WTC11 (cell line): ENCODE data around the gene CCDC24. TPM values are rescaled to one million over a fixed set of nuclear protein-coding genes. Genes with fewer than 3 reads are reported as not detected.
A peak's percentile ranks its signal among the peaks of the same experiment; 100 is the strongest.

ENCODE experiments used
- ATAC-seq: fragments of 200-7000 bp; cut with Tn5 transposase; 2 replicates; pipeline ENCODE4 v1.10.0; 2021; ENCODE audit warnings: mild to moderate bottlenecking, moderate library complexity
- CTCF ChIA-PET: fragments of 300-600 bp; sonication (Branson Sonifier 250); formaldehyde crosslinking; loops from one replicate; lab custom pipeline; 2021; ENCODE audit warnings: antibody characterized with exemption; lab: Charles Lee
- POLR2A ChIA-PET: fragments of 350-600 bp; sonication (Branson Sonifier 250); formaldehyde crosslinking; loops from one replicate; lab custom pipeline; 2021; ENCODE audit warnings: antibody characterized with exemption; lab: Charles Lee
- DNase-seq: peaks from one replicate; pipeline ENCODE4 v3.0.0; 2021; ENCODE audit warnings: low spot score
- H3K27ac Mint-ChIP-seq: 2 replicates; pipeline ENCODE4 v1.8.0; 2021; ENCODE audit warnings: mixed read lengths
- H3K27me3 Mint-ChIP-seq: 2 replicates; pipeline ENCODE4 v1.8.0; 2021; ENCODE audit warnings: low read depth, mild to moderate bottlenecking, moderate library complexity, mixed read lengths
- H3K36me3 Mint-ChIP-seq: 2 replicates; pipeline ENCODE4 v1.8.0; 2021; ENCODE audit warnings: mixed read lengths
- H3K4me1 Mint-ChIP-seq: 2 replicates; pipeline ENCODE4 v1.8.0; 2022; ENCODE audit warnings: mixed read lengths
- H3K4me3 Mint-ChIP-seq: 2 replicates; pipeline ENCODE4 v1.8.0; 2021; ENCODE audit warnings: mild to moderate bottlenecking, moderate library complexity, mixed read lengths
- H3K9me3 Mint-ChIP-seq: 2 replicates; pipeline ENCODE4 v1.8.0; 2021; ENCODE audit warnings: mixed read lengths
- ATF3 ChIP-seq: sonication (generic); formaldehyde crosslinking; conservative IDR thresholded peaks from 2 replicates; pipeline ENCODE4 v1.8.1; 2022; ENCODE audit warnings: mild to moderate bottlenecking, missing genetic modification reagents
- CDX4 ChIP-seq: fragments of 250-450 bp; sonication (Bioruptor Pico); IDR thresholded peaks from 2 replicates; pipeline ENCODE4 v1.9.0; 2021; ENCODE audit warnings: moderate library complexity, mild to moderate bottlenecking, inconsistent platforms, borderline replicate concordance
- CREM ChIP-seq: sonication (generic); formaldehyde crosslinking; IDR thresholded peaks from 2 replicates; pipeline ENCODE4 v1.8.1; 2022; ENCODE audit warnings: mild to moderate bottlenecking, missing genetic modification reagents, moderate library complexity
- E2F1 ChIP-seq: sonication (generic); formaldehyde crosslinking; IDR thresholded peaks from 2 replicates; pipeline ENCODE4 v1.8.0; 2022; ENCODE audit warnings: mild to moderate bottlenecking, missing genetic modification reagents
- E2F5 ChIP-seq: sonication (generic); formaldehyde crosslinking; IDR thresholded peaks from 2 replicates; pipeline ENCODE4 v1.8.1; 2022; ENCODE audit warnings: mild to moderate bottlenecking, moderate library complexity, missing genetic modification reagents
- ELF4 ChIP-seq: sonication (generic); formaldehyde crosslinking; IDR thresholded peaks from 2 replicates; pipeline ENCODE4 v1.8.1; 2022; ENCODE audit warnings: low read depth, mild to moderate bottlenecking, moderate library complexity, missing genetic modification reagents
- ESRRA ChIP-seq: sonication (generic); formaldehyde crosslinking; IDR thresholded peaks from 2 replicates; pipeline ENCODE4 v1.8.1; 2022; ENCODE audit warnings: mild to moderate bottlenecking, missing genetic modification reagents, borderline replicate concordance
- GABPB1 ChIP-seq: sonication (generic); formaldehyde crosslinking; IDR thresholded peaks from 2 replicates; pipeline ENCODE4 v1.8.1; 2023; ENCODE audit warnings: mild to moderate bottlenecking, missing genetic modification reagents
- GTF2I ChIP-seq: fragments of 250-450 bp; sonication (Bioruptor Pico); conservative IDR thresholded peaks from 2 replicates; pipeline ENCODE4 v1.4.0; 2021; ENCODE audit warnings: mild to moderate bottlenecking
- HMGA2 ChIP-seq: fragments of 250-450 bp; sonication (Bioruptor Pico); IDR thresholded peaks from 2 replicates; pipeline ENCODE4 v1.4.0; 2021; ENCODE audit warnings: mild to moderate bottlenecking, moderate library complexity
- NFE2L1 ChIP-seq: sonication (generic); formaldehyde crosslinking; IDR thresholded peaks from 2 replicates; pipeline ENCODE4 v1.8.1; 2023; ENCODE audit warnings: missing genetic modification reagents
- NR1H2 ChIP-seq: sonication (generic); formaldehyde crosslinking; IDR thresholded peaks from 2 replicates; pipeline ENCODE4 v1.9.0; 2021; ENCODE audit warnings: mild to moderate bottlenecking, moderate library complexity, missing genetic modification reagents
- RELA ChIP-seq: sonication (generic); formaldehyde crosslinking; IDR thresholded peaks from 2 replicates; pipeline ENCODE4 v1.8.1; 2022; ENCODE audit warnings: missing genetic modification reagents, mild to moderate bottlenecking, borderline replicate concordance
- TP53 ChIP-seq: sonication (generic); formaldehyde crosslinking; IDR thresholded peaks from 2 replicates; pipeline ENCODE4 v1.8.1; 2023; ENCODE audit warnings: mild to moderate bottlenecking, missing genetic modification reagents
- USF1 ChIP-seq: sonication (generic); formaldehyde crosslinking; IDR thresholded peaks from 2 replicates; pipeline ENCODE4 v1.8.0; 2022; ENCODE audit warnings: mild to moderate bottlenecking, missing genetic modification reagents
- ZBTB21 ChIP-seq: sonication (generic); formaldehyde crosslinking; IDR thresholded peaks from 2 replicates; pipeline ENCODE4 v1.8.1; 2023; ENCODE audit warnings: mild to moderate bottlenecking, missing genetic modification reagents, borderline replicate concordance
- ZNF121 ChIP-seq: sonication (generic); formaldehyde crosslinking; IDR thresholded peaks from 2 replicates; pipeline ENCODE4 v1.8.0; 2023; ENCODE audit warnings: missing genetic modification reagents
- ZNF396 ChIP-seq: fragments of 250-450 bp; sonication (Bioruptor Pico); IDR thresholded peaks from 2 replicates; pipeline ENCODE4 v1.8.0; 2021; ENCODE audit warnings: mild to moderate bottlenecking, moderate library complexity, borderline replicate concordance
- ZNF532 ChIP-seq: fragments of 250-450 bp; sonication (Bioruptor Pico); IDR thresholded peaks from 2 replicates; pipeline ENCODE4 v1.9.0; 2021; ENCODE audit warnings: mild to moderate bottlenecking, borderline replicate concordance
- total RNA-seq: library from RNA; stranded (reverse); gene quantifications from 3 replicates; pipeline ENCODE4 v1.2.3, GENCODE V29; 2021

The CCDC24 gene
- total RNA-seq, 1 experiment from 2014 or later, result 12.1 TPM

- no peak for TF ChIP-seq CDX4 (CRISPR knock-in tag)
- TF ChIP-seq HMGA2 (CRISPR knock-in tag), result no peak
- TF ChIP-seq ELF4, result no peak
Measured at GRCh38 chr1:43994071-43994470, 2.7 kb downstream of the CCDC24 start (continued).

GRCh38 chr1:43994794-43995790, 3.7 kb downstream of the CCDC24 start:
- H3K27me3 Mint-ChIP-seq, result peaks cover 14% of the 10 kb centered on the region
- ChIA-PET POLR2A (interaction anchor here (0.6 to 1.2 kb wide), 2 partner anchors 36 to 41 kb away, joined by 3 to 4 read pairs; partner anchors contain the start of gene SLC6A9), CTCF (interaction anchor here (0.7 to 9.8 kb wide), 13 partner anchors 9 to 229 kb away, joined by 3 to 87 read pairs (median 5); partner anchors contain the start of gene ATP6V0B)
- H3K4me3 Mint-ChIP-seq, result no peak overlapping the region
- H3K27ac Mint-ChIP-seq, result no peak overlapping the region
- no peaks in the 10 kb centered on the region for H3K9me3 Mint-ChIP-seq
- ATAC-seq, result peak; percentile 66
- H3K36me3 Mint-ChIP-seq, result no peaks in the 10 kb centered on the region
- TF ChIP-seq ZNF532 (CRISPR knock-in tag) (no peak), E2F5 (CRISPR knock-in tag) (no peak), ESRRA (CRISPR knock-in tag) (no peak), GABPB1 (CRISPR knock-in tag) (no peak), NR1H2 (no peak), TP53 (no peak), ZBTB21 (no peak), ATF3 (no peak), GTF2I (CRISPR knock-in tag) (no peak), CREM (no peak), USF1 (CRISPR knock-in tag) (no peak), ZNF396 (CRISPR knock-in tag) (no peak), E2F1 (no peak), ZNF121 (no peak), NFE2L1 (CRISPR knock-in tag) (no peak), RELA (CRISPR knock-in tag) (no peak)
- DNase-seq, result peak; percentile 74
- peaks cover 25% of the 10 kb centered on the region for H3K4me1 Mint-ChIP-seq
